ENCODE results near the gene HIF1AN.
A peak's percentile ranks its signal among the peaks of the same experiment; 100 is the strongest.

HIF1AN gene

DNA sequence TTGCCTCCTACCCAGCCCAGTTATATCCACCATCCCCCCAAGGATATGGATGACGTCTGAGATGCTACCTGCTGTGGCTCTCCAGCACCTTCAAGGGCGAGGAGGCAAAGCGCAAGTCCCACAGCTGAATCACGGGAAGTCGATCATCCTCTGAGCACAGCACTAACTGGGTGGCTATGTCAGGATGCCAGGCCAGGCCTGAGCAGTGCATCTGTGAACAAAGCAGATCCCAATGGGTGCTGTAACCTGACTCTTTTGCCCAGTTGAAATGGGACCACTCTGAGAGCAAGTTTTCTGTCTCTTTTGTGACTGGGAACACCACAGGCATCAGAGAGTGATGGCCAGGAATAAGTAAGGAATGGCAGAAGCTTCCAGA lies 28.4 kb upstream of the HIF1AN start:
- DNase-seq (ENCODE audit: low read depth in 1 of 2, low spot score in 1 of 2), result no peak
- H3K27ac ChIP-seq (replicated peaks), result no peak overlapping the region
- TF ChIP-seq, protein P1, sequence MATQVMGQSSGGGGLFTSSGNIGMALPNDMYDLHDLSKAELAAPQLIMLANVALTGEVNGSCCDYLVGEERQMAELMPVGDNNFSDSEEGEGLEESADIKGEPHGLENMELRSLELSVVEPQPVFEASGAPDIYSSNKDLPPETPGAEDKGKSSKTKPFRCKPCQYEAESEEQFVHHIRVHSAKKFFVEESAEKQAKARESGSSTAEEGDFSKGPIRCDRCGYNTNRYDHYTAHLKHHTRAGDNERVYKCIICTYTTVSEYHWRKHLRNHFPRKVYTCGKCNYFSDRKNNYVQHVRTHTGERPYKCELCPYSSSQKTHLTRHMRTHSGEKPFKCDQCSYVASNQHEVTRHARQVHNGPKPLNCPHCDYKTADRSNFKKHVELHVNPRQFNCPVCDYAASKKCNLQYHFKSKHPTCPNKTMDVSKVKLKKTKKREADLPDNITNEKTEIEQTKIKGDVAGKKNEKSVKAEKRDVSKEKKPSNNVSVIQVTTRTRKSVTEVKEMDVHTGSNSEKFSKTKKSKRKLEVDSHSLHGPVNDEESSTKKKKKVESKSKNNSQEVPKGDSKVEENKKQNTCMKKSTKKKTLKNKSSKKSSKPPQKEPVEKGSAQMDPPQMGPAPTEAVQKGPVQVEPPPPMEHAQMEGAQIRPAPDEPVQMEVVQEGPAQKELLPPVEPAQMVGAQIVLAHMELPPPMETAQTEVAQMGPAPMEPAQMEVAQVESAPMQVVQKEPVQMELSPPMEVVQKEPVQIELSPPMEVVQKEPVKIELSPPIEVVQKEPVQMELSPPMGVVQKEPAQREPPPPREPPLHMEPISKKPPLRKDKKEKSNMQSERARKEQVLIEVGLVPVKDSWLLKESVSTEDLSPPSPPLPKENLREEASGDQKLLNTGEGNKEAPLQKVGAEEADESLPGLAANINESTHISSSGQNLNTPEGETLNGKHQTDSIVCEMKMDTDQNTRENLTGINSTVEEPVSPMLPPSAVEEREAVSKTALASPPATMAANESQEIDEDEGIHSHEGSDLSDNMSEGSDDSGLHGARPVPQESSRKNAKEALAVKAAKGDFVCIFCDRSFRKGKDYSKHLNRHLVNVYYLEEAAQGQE (IDR thresholded peaks at IDR 0.05; ENCODE audit: insufficient replicate concordance, low read depth), result no peak
- TF ChIP-seq, protein P2, sequence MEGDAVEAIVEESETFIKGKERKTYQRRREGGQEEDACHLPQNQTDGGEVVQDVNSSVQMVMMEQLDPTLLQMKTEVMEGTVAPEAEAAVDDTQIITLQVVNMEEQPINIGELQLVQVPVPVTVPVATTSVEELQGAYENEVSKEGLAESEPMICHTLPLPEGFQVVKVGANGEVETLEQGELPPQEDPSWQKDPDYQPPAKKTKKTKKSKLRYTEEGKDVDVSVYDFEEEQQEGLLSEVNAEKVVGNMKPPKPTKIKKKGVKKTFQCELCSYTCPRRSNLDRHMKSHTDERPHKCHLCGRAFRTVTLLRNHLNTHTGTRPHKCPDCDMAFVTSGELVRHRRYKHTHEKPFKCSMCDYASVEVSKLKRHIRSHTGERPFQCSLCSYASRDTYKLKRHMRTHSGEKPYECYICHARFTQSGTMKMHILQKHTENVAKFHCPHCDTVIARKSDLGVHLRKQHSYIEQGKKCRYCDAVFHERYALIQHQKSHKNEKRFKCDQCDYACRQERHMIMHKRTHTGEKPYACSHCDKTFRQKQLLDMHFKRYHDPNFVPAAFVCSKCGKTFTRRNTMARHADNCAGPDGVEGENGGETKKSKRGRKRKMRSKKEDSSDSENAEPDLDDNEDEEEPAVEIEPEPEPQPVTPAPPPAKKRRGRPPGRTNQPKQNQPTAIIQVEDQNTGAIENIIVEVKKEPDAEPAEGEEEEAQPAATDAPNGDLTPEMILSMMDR (IDR thresholded peaks at IDR 0.05; ENCODE audit: insufficient read depth, low read length), result no peak
- TF ChIP-seq GABPA (IDR thresholded peaks at IDR 0.05; ENCODE audit: low read depth) (no peak), SPI1 (IDR thresholded peaks at IDR 0.05; ENCODE audit: borderline replicate concordance, low read depth) (no peak), POLR2AphosphoS5 (IDR thresholded peaks at IDR 0.05; ENCODE audit: low read depth) (no peak)
- H3K4me3 ChIP-seq (replicated peaks; ENCODE audit: insufficient read depth, low read length), result no peak overlapping the region
- no peaks in the 10 kb centered on the region for H3K27me3 ChIP-seq (ENCODE audit: insufficient read depth, poor library complexity, severe bottlenecking)

DNA sequence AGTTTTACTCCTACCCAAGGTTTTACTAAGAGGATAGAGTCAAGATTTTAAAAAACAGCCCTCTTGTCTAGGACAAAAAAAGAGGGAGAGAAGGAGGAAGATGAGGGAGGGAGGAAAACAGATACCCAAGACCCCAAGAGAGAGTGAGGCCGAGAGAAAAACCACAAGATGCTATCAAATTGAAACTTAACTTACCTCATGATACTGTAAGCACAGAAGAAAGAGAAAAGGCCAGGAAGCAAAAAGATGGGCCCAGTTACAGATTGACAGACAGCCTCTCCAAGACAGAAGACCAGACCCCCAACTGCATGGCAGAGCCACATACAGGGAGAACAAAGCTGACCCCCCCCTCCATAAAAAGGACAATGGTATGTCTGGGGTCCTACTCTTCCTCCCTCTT lies 27.5 kb upstream of the HIF1AN start:
- TF ChIP-seq, protein P2 (IDR thresholded peaks at IDR 0.05; ENCODE audit: insufficient read depth, low read length), result no peak
- TF ChIP-seq, protein P1 (IDR thresholded peaks at IDR 0.05; ENCODE audit: insufficient replicate concordance, low read depth), result no peak
- TF ChIP-seq GABPA (IDR thresholded peaks at IDR 0.05; ENCODE audit: low read depth), result no peak
- TF ChIP-seq SPI1 (IDR thresholded peaks at IDR 0.05; ENCODE audit: borderline replicate concordance, low read depth), result no peak
- TF ChIP-seq POLR2AphosphoS5 (IDR thresholded peaks at IDR 0.05; ENCODE audit: low read depth), result no peak
- DNase-seq (ENCODE audit: low read depth in 1 of 2, low spot score in 1 of 2), result no peak
- no peak overlapping the region for H3K27ac ChIP-seq (replicated peaks)
- H3K4me3 ChIP-seq (replicated peaks; ENCODE audit: insufficient read depth, low read length), result no peak overlapping the region
- H3K27me3 ChIP-seq (ENCODE audit: insufficient read depth, poor library complexity, severe bottlenecking), result no peaks in the 10 kb centered on the region

DNA sequence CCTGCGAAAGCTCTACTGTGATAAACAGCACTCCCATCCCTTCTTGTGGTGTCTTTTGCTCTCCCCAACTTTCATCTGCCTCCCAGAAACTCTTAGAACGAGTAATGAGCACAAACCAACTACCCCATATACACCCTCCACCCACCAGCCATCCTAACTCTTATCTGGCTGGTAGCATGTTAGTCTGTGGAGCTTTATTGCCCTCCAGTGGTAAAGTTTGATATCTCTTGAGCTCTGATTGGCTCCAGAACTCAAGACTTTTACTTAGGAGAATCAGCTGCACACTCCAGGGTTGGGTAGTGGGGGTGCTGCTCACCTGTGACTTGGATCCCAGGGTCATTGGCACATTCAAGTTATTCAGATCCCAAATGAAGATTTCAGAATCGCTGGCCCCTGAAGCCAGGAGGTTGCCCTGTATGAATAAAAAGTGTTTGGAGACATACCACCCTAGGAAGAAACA lies 27.0 kb upstream of the HIF1AN start:
- TF ChIP-seq, protein P2 (IDR thresholded peaks at IDR 0.05; ENCODE audit: insufficient read depth, low read length), result peak; percentile 48
- TF ChIP-seq POLR2AphosphoS5 (IDR thresholded peaks at IDR 0.05; ENCODE audit: low read depth), result no peak
- peak in 1 of 2 experiments; percentile 64 for DNase-seq (ENCODE audit: low read depth in 1 of 2, low spot score in 1 of 2)
- no peak overlapping the region for H3K4me3 ChIP-seq (replicated peaks; ENCODE audit: insufficient read depth, low read length)
- peak overlapping the region; percentile 83 for H3K27ac ChIP-seq (replicated peaks)
- H3K27me3 ChIP-seq (ENCODE audit: insufficient read depth, poor library complexity, severe bottlenecking), result no peaks in the 10 kb centered on the region

DNA sequence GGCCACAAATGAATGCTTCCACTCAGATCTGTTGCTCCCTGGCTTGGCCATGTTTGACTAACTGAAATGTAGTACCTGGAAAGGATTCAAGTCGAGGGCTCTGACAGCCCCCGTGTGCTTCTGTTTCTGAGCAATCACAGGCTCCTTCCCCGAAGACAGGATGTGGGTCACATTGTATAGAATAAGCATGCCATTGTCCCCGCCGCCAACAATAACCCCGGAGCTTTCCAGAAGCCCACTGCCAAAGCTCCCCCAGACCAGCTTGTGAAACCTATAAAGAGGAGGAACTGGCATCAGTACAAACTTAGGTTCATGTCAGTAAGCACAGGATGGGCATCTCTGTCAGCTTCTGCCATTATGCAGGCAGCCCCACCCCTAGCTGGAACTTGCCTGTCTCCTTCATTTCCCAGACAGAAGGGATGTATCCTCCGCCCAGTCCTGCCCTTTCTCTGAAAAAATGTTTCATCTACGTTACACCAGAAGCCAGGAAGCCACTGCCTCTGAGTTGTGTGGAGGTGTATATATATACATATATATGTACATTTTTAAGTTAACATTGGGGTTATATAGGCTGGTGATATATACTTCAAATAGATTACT lies 26.4 kb upstream of the HIF1AN start:
- Histone ChIP-seq H3K27ac (replicated peaks) (peak overlapping the region; percentile 83), H3K27me3 (ENCODE audit: insufficient read depth, poor library complexity, severe bottlenecking) (no peaks in the 10 kb centered on the region), H3K4me3 (replicated peaks; ENCODE audit: insufficient read depth, low read length) (no peak overlapping the region)
- TF ChIP-seq, protein P2 (IDR thresholded peaks at IDR 0.05; ENCODE audit: insufficient read depth, low read length), result no peak
- TF ChIP-seq, protein P1 (IDR thresholded peaks at IDR 0.05; ENCODE audit: insufficient replicate concordance, low read depth), result no peak
- TF ChIP-seq GABPA (IDR thresholded peaks at IDR 0.05; ENCODE audit: low read depth) (no peak), POLR2AphosphoS5 (IDR thresholded peaks at IDR 0.05; ENCODE audit: low read depth) (no peak), SPI1 (IDR thresholded peaks at IDR 0.05; ENCODE audit: borderline replicate concordance, low read depth) (no peak)
- no peak for DNase-seq (ENCODE audit: low read depth in 1 of 2, low spot score in 1 of 2)

All from HL-60 (cell line).